Measurements from ENCODE around the gene CNTNAP2. TPM values are rescaled to one million over a fixed set of nuclear protein-coding genes. Genes with fewer than 3 reads are reported as not detected.
A peak's percentile ranks its signal among the peaks of the same experiment; 100 is the strongest.

The CNTNAP2 gene
- total and polyA plus RNA-seq, 2 of the 13 experiments (the other 11 are each of a cell fraction or from before 2014, with no cell fraction given): 0.40 to 0.42 TPM

GRCh38 chr7:148212731-148213130 is 2096.1 kb downstream of the CNTNAP2 start:
- no peak overlapping the region for H3K4me3 ChIP-seq (replicated peaks in 1 of 3; ENCODE audit: insufficient read depth in 1 of 3, low read depth in 2 of 3, low read length in 3 of 3)
- H3K4me1 ChIP-seq (ENCODE audit: insufficient read depth, low read length): no peaks in the 10 kb centered on the region
- H3K36me3 ChIP-seq (replicated peaks in 1 of 2; ENCODE audit: control insufficient read depth in 1 of 2, insufficient read depth in 2 of 2, low read length in 2 of 2): no peaks in the 10 kb centered on the region
- in situ Hi-C loops (cut with HindIII; ENCODE audit: extremely low pct_ligation_motif_present, low pct_unique_long_range_greater_than_20kb) (no loop called here), intact Hi-C loops (cut with micrococcal nuclease; ENCODE audit: unreplicated experiment) (loop anchor here (1.0 kb wide), 1 partner anchor 26 kb away; no protein-coding TSS in a partner anchor)
- no peaks in the 10 kb centered on the region for H3K79me2 ChIP-seq (ENCODE audit: insufficient read depth, low read length)
- H3K4me2 ChIP-seq (ENCODE audit: low read depth, low read length): no peak overlapping the region
- BruUV-seq (replicated peaks): no TSS peak
- DNase-seq (ENCODE audit: low spot score) (no peak), ATAC-seq (no peak), FAIRE-seq (no peak)
- H3K27ac ChIP-seq (ENCODE audit: extremely low read length, insufficient read depth, low read length): no peak overlapping the region
- TF ChIP-seq ZNF768 (CRISPR knock-in tag; IDR thresholded peaks at IDR 0.05): no peak
- TF ChIP-seq JUN (CRISPR knock-in tag; IDR thresholded peaks at IDR 0.05): no peak
- TF ChIP-seq NAIF1 (CRISPR knock-in tag; IDR thresholded peaks at IDR 0.05; ENCODE audit: borderline replicate concordance): no peak
- no peak for TF ChIP-seq ZNF205 (CRISPR knock-in tag; IDR thresholded peaks at IDR 0.05)
- no peak for TF ChIP-seq ZBTB25 (CRISPR knock-in tag; IDR thresholded peaks at IDR 0.05)
- H3K9ac ChIP-seq (ENCODE audit: insufficient read depth, low read depth, low read length): no peak overlapping the region
- peaks cover 0 to 24% of the 10 kb centered on the region in 2 experiments; a peak in 1 of 5 replicates for H3K27me3 ChIP-seq (ENCODE audit: control insufficient read depth in 1 of 2, insufficient read depth in 2 of 2, low read length in 2 of 2)
- H4K20me1 ChIP-seq (ENCODE audit: insufficient read depth, low read length): no peaks in the 10 kb centered on the region
- no peaks in the 10 kb centered on the region for H3K9me3 ChIP-seq (ENCODE audit: low read length)
- POLR2A ChIA-PET: no interaction called here
- no peak overlapping the region for H2AFZ ChIP-seq (ENCODE audit: low read length)
- 9% methylated on average over 3 of the region's 3 CpGs for WGBS (ENCODE audit: low lambda C conversion rate)
- CTCF ChIA-PET (ENCODE audit: low intra/inter-chr PET ratio, low total read pairs): no interaction called here

GRCh38 chr7:148214101-148214500 is 2097.5 kb downstream of the CNTNAP2 start:
- DNase-seq (ENCODE audit: low spot score) (no peak), FAIRE-seq (no peak), ATAC-seq (no peak)
- H3K9me3 ChIP-seq (ENCODE audit: low read length): no peaks in the 10 kb centered on the region
- POLR2A ChIA-PET: no interaction called here
- in situ Hi-C loops (cut with HindIII; ENCODE audit: extremely low pct_ligation_motif_present, low pct_unique_long_range_greater_than_20kb): no loop called here
- no TSS peak for BruUV-seq (replicated peaks)
- TF ChIP-seq MAFK (conservative IDR thresholded peaks at IDR 0.05 in 1 of 2, IDR thresholded peaks at IDR 0.05 in 1 of 2; ENCODE audit: low read length in 2 of 2) (peak; percentile 52 to 68), MAFF (IDR thresholded peaks at IDR 0.05; ENCODE audit: low read depth, low read length) (peak; percentile 57), POLR2A (IDR thresholded peaks at IDR 0.05; ENCODE audit: insufficient read depth in 1 of 2, low read depth in 2 of 2, low read length in 2 of 2) (no peak), ZNF275 (CRISPR knock-in tag; IDR thresholded peaks at IDR 0.05; ENCODE audit: borderline replicate concordance) (no peak)
- no peaks in the 10 kb centered on the region for H4K20me1 ChIP-seq (ENCODE audit: insufficient read depth, low read length)
- WGBS (ENCODE audit: low lambda C conversion rate): 2% methylated on average over 4 of the region's 4 CpGs
- intact Hi-C loops (cut with micrococcal nuclease; ENCODE audit: unreplicated experiment): no loop called here
- H3K4me2 ChIP-seq (ENCODE audit: low read depth, low read length): no peak overlapping the region
- H3K9ac ChIP-seq (ENCODE audit: insufficient read depth, low read depth, low read length): no peak overlapping the region
- CTCF ChIA-PET (ENCODE audit: low intra/inter-chr PET ratio, low total read pairs): no interaction called here
- no peaks in the 10 kb centered on the region for H3K36me3 ChIP-seq (replicated peaks in 1 of 2; ENCODE audit: control insufficient read depth in 1 of 2, insufficient read depth in 2 of 2, low read length in 2 of 2)
- no peak overlapping the region for H3K27ac ChIP-seq (ENCODE audit: extremely low read length, insufficient read depth, low read length)
- H3K27me3 ChIP-seq (ENCODE audit: control insufficient read depth in 1 of 2, insufficient read depth in 2 of 2, low read length in 2 of 2): peaks cover 0 to 14% of the 10 kb centered on the region in 2 experiments; a peak in 1 of 5 replicates
- H3K79me2 ChIP-seq (ENCODE audit: insufficient read depth, low read length): no peaks in the 10 kb centered on the region
- H3K4me1 ChIP-seq (ENCODE audit: insufficient read depth, low read length): no peaks in the 10 kb centered on the region
- no peak overlapping the region for H2AFZ ChIP-seq (ENCODE audit: low read length)
- no peak overlapping the region for H3K4me3 ChIP-seq (replicated peaks in 1 of 3; ENCODE audit: insufficient read depth in 1 of 3, low read depth in 2 of 3, low read length in 3 of 3)
